GM21737 (cell line): ENCODE measurements around the gene SLC25A22.
A peak's percentile ranks its signal among the peaks of the same experiment; 100 is the strongest.

Experiments
- ATAC-seq: cut with Tn5 transposase; IDR thresholded peaks from one replicate; pipeline ENCODE4 v1.9.1; 2021; ENCODE audit warnings: mild to moderate bottlenecking, moderate library complexity; ENCODE audit not compliant: unreplicated experiment

SLC25A22 gene

DNA sequence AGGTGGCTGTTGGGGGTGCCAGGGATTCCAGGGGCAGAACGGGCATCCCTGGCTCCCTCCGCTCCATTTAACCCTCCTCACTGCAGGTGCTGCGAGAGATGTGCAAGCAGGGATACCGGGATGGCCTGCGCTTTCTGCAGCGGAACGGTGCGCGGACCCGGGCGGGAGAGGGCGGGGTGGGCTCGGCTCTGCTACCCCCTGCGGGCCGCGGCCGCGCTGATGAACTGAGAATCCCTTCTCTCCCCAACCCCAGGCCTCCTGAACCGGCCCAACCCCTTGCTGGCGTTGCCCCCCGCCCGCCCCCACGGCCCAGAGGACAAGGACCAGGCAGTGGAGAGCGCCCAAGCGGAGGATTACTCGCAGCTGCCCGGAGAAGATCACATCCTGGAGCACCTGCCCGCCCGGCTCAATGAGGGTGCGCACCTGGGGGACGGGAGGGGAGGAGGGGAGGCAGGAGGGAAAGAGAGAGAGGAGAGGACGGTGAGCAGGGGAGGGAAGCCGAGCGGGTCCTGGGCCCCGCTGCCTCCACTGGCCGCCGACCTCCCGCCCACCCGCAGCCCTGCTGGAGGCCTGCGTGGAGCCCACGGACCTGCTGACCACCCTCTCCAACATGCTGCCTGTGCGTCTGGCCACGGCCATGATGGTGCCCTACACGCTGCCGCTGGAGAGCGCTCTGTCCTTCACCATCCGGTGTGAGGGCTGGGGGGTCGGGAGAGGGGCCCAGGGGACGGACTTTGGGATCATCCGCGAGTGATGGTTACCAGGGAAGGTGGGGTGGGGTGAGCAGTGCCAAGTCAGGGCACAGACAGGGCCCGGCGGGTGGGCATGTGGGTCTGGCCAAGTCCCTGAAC lies 25.6 kb upstream of the SLC25A22 start:
- no peak for ATAC-seq

- no peak for ATAC-seq
These were observed 23.7 kb upstream of the SLC25A22 start for GRCh38 chr11:821512-822371.

DNA sequence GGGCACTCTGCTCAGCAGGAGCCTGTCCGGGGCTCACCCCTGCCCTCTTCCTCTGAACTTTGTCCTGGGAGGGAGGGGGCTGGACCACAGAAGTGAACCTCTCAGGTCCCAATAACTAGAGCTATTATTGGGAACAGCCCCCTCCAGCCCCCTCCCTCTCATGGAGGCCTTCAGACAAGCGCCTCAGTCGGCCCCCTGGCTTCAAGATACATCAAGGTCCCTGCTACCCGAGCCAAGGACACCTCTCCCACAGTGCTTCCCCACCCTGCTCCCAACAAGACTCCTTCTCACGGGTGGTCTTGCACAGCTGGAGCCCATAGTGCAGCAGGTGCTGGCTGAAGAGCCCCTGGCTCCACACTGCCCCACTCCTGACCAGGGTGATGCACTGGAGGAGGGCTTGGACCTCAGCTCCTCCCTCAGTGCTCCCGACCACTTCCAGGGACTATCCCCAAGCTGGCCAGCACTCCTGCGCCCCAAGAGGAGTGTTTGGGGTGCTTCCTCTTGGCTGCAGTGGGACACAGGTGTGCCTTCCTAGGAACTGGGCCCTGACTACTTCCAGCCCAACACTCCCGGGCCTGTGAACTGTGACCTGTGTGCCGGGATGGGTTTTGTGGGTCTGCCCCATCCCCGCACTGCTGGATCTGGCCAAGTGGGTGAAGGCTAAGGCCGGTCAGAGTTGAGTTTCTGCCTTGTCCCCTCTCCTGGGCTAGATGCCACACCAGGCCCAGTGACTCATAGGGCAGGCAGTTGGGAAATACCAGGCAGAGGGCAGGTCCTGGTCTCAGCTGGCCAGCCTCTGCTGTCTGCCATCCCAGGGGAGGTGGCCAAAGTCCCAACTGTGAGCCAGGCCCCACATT lies 22.8 kb upstream of the SLC25A22 start:
- no peak for ATAC-seq

- ATAC-seq, result peak; percentile 51
These were observed 22.0 kb upstream of the SLC25A22 start for GRCh38 chr11:819943-820649.

GRCh38 chr11:819129-819931 lies 21.2 kb upstream of the SLC25A22 start:
- ATAC-seq, result peak; percentile 49

DNA sequence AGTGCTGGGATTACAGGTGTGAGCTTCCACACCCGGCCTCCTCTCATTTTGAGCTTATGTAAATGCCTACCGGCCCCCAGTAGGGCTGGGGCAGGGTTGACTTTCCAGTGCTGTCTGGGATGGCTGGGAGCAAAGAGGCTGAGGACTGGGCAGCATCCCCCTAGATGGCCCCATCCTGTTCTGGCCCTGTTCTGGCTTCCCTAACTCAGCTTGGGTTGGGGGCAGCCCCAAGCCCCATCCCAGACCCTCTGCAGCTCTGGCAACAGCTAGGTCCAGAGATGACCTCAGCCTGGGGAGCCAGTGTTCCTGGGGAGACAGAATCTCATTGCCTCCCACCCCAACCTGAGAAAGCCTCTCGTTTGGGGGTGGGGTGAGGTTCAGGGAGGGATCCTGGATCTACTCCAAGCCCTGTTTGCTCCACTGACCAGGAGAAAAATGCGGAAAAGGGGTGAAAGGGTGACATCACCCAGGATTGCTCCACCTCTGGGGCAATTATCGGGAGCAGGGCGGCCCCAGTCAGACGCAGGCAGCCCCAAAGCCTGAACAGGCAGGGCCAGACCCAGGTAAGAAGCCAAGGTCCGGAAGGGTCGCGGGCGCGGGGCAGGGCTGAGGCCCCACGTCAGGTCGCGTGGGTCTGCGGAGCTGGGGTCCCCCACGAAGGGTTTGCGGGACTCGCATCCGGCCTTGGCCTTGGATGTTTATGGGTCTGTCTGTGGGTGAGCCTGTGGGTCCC lies 20.5 kb upstream of the SLC25A22 start, which contains the start of gene PNPLA2:
Gene PNPLA2 (plus strand): TSS at position 519 of the 733 bp plus-strand sequence. CDS start 805 bp downstream, outside the sequence.
- peak; percentile 4 for ATAC-seq

GRCh38 chr11:816433-816779 lies 18.3 kb upstream of the SLC25A22 start:
- ATAC-seq, result no peak

DNA sequence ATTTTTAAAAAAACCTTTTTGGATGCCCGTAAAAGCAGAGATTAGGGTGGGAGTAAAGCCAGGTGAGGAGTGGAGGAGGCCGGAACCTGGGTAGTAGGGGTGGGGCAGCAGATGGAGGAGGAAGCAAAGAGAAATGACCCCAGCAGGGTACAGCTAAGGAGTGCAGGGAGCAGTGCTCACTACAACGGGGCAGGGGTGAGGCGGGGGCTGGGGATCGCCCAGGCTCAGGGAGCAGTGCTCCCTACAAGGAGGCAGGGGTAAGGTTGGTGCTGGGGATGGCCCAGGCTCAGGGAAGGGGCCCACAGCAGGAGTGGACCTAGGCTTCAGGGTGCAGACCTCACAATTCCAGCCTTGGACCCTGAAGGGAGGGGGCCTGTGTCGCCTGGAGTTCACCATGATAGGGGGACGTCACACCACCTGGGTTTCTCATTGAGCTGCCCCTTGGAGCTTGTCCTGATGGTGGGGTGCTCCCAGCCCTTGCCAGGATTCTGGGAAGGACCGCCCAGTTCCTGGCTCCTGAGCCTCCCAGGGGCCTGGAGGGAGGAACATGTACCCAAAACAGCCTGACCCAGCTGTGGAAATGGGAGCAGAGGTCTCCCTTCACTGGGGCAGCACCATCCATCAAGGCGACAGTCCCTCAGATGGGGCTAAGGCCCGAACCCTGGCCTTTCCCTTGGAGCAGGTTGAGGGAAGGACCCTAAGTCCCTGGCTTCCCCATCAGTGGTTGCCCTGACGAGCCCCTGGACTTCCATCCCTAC lies 17.8 kb upstream of the SLC25A22 start:
- no peak for ATAC-seq

- no peak for ATAC-seq
These were observed 15.5 kb upstream of the SLC25A22 start for GRCh38 chr11:813456-814096.

- ATAC-seq, result no peak
These were observed 15.0 kb upstream of the SLC25A22 start for GRCh38 chr11:813072-813455.

GRCh38 chr11:812390-812789 lies 14.3 kb upstream of the SLC25A22 start:
- ATAC-seq, result no peak

- ATAC-seq, result no peak
These were observed 13.6 kb upstream of the SLC25A22 start for GRCh38 chr11:811446-812245.

DNA sequence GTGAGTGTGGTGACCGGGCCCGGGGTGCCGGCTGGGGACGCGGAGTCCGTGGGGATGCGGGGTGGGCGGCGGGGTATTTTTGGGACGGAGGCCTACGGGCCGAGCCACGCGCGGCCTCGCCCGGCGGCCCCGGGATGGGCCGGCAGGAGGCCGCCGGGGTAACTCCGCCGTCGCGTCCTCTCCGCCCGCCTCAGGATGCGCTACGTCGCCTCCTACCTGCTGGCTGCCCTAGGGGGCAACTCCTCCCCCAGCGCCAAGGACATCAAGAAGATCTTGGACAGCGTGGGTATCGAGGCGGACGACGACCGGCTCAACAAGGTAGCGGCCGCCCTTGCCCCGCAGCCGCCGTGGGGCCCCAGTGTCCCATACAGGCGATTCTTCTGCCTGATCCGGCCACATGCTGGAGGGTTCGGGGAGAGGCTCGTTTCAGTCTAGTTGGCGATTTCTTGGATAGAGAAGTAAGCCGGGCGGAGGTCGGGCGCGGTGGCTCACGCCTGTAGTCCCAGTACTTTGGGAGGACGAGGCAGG lies 12.0 kb upstream of the SLC25A22 start:
- no peak for ATAC-seq

DNA sequence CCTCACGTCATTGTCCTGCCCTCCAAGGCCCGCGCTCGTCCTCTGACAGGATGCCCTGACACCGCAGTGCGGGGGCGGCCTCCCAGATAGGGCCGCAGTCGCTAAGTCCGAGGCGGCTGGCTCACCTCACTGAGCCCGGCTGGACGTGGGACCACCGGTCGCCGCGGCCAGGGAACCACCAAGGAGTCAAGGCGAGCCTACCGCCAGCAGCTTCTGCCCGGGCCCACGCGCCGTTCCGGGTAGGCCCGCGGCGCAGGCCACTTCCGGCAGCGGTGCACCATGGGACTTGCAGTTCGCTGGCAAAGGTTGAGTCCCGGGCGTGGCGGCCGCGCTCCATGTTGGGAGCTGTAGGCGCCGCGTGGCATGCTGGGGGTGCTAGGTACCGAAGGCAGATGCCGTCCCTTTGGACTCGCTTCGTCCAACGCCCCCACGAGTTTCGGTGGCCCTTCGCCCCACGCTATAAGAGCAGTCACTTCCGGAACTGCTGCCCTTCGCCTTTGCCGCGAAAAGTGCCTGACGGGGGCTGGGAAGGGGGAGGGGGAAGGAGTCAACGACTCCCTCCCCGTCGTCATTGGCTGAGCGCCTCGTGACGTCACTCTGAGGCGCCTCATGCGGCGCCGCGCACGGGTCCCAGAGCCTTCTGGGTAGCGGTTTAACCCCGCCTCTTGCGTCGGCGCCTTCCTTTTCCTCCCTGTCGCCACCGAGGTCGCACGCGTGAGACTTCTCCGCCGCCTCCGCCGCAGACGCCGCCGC lies 11.4 kb upstream of the SLC25A22 start, which contains the start of gene RPLP2:
Gene RPLP2 (plus strand): TSS at position 681 of the 753 bp plus-strand sequence. CDS start 268 bp downstream, outside the sequence.
- ATAC-seq, result peak; percentile 66

DNA sequence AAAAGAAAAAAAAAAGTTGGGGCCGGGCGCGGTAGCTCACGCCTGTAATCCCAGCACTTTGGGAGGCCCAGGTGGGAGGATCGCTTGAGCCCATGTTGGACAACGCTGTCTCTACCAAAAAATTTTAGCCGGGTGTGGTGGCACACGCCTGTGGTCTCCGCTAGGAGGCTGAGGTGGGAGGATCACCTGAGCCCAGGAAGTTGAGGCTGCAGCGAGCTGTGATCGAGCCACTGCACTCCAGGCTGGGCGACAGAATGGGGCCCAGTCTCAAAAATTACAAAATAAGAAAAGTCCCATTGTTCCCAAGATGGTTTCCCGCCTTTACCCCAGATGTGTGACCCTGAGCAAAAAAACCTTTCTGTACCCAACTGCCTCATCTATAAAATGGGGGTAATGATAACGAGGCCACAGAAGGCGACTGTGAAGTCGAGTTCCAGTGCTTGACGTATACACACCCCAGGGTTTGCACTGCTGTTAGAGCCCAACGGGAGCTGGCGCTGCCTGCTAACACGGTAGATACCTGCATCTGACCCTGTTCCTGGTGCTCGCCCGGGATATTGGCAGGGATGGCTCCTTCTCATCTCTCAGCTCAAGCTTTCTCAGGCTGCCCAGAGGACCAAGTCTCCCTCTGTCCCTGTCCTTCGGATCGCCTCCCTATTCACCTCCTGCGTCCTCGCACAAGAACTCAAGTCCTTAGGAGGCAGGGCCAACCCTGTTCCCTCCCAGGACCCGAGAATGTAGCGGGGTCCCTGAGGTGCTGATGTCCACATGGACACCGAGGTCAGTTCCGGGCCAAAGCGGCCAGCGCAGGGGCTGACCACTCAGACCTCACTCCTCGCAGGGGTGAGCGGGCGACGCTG lies 10.6 kb upstream of the SLC25A22 start:
- ATAC-seq, result no peak
